ENCODE data around the gene TUBA1C. TPM values are rescaled to one million over a fixed set of nuclear protein-coding genes. Genes with fewer than 3 reads are reported as not detected.

The TUBA1C gene
- total RNA-seq, 1 experiment from 2014 or later = 472 TPM

GRCh38 chr12:49322367-49322707 is 57.5 kb downstream of the TUBA1C start:
- TF ChIP-seq, protein P1, sequence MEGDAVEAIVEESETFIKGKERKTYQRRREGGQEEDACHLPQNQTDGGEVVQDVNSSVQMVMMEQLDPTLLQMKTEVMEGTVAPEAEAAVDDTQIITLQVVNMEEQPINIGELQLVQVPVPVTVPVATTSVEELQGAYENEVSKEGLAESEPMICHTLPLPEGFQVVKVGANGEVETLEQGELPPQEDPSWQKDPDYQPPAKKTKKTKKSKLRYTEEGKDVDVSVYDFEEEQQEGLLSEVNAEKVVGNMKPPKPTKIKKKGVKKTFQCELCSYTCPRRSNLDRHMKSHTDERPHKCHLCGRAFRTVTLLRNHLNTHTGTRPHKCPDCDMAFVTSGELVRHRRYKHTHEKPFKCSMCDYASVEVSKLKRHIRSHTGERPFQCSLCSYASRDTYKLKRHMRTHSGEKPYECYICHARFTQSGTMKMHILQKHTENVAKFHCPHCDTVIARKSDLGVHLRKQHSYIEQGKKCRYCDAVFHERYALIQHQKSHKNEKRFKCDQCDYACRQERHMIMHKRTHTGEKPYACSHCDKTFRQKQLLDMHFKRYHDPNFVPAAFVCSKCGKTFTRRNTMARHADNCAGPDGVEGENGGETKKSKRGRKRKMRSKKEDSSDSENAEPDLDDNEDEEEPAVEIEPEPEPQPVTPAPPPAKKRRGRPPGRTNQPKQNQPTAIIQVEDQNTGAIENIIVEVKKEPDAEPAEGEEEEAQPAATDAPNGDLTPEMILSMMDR (IDR thresholded peaks at IDR 0.05; ENCODE audit: unreplicated experiment) = no peak
- H3K4me1 Mint-ChIP-seq (ENCODE audit: low read depth, unreplicated experiment) = no peaks in the 10 kb centered on the region
- TSS peak; percentile 97 for BruUV-seq (replicated peaks)
- peak overlapping the region; percentile 97 for H3K4me3 Mint-ChIP-seq (ENCODE audit: low read depth, unreplicated experiment)
- H3K36me3 Mint-ChIP-seq (ENCODE audit: insufficient read depth, unreplicated experiment) = peaks cover 29% of the 10 kb centered on the region
- H3K27ac Mint-ChIP-seq (ENCODE audit: unreplicated experiment) = peak overlapping the region; percentile 81
- H3K9me3 Mint-ChIP-seq (ENCODE audit: low read depth, unreplicated experiment) = no peaks in the 10 kb centered on the region
- intact Hi-C loops (cut with micrococcal nuclease; ENCODE audit: unreplicated experiment) = no loop called here
- CTCF ChIA-PET = interaction anchor here (0.8 to 1.7 kb wide), 6 partner anchors 9 to 419 kb away, joined by 4 to 15 read pairs (median 8); partner anchors contain the start of genes TMBIM6 and TUBA1C
- no peaks in the 10 kb centered on the region for H3K27me3 Mint-ChIP-seq (ENCODE audit: unreplicated experiment)
- no peak for DNase-seq

DNA sequence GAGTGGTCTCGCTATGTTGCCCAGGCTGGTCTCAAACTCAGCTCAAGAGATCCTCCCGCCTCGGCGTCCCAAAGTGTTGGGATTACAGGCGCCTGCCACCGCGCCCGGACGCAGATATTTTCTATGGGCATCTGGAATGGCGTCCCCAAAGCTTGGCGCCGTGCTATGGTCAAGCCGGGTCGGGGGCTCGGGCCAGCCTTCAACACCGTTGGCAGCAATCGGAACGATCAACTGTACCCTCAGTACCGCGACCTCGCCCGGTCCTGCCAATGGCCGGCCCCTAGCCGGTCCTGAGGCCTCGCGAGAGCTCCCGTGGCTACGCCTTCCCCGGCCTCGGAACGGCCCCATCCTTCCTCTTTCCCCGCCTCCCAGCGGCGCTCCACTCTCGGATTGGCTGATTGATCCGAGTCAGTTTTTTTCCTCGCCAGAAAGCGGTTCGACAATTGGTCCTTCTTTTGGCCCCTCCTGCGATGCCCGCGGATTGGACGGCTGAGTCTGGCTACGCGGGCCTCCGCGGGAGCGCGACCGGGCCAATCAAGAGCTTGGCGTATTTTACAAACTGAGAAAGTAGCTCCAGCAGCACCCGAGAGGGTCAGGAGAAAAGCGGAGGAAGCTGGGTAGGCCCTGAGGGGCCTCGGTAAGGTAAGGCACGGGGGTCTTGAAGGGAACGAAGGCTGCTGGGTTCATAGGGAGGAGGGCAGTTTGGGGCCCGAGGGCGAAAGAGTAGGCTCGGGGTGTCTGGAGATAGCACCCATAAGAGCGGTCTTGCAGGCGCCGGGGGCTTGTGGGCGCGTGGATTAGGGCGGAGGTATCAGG is 58.0 kb downstream of the TUBA1C start, which contains the start of gene TROAP:
TROAP (plus strand) TSS at position 548 of the 816 bp plus-strand sequence. CDS start 354 bp downstream, outside the sequence.
- Mint-ChIP-seq H3K9me3 (ENCODE audit: low read depth, unreplicated experiment) (no peaks in the 10 kb centered on the region), H3K27me3 (ENCODE audit: unreplicated experiment) (no peaks in the 10 kb centered on the region), H3K4me1 (ENCODE audit: low read depth, unreplicated experiment) (no peaks in the 10 kb centered on the region), H3K4me3 (ENCODE audit: low read depth, unreplicated experiment) (peak within 1 kb of the TSS; percentile 97), H3K36me3 (ENCODE audit: insufficient read depth, unreplicated experiment) (peaks cover 33% of the 10 kb centered on the region), H3K27ac (ENCODE audit: unreplicated experiment) (peak within 1 kb of the TSS; percentile 81)
- intact Hi-C loops (cut with micrococcal nuclease; ENCODE audit: unreplicated experiment) = no loop called here
- CTCF ChIA-PET = interaction anchor here (0.6 to 1.7 kb wide), 8 partner anchors 9 to 418 kb away, joined by 3 to 15 read pairs (median 6); partner anchors contain the start of genes TMBIM6 and TUBA1C
- DNase-seq = peak; percentile 96
- TF ChIP-seq, protein P1 (IDR thresholded peaks at IDR 0.05; ENCODE audit: unreplicated experiment) = no peak
- BruUV-seq (replicated peaks) = no TSS peak

- Mint-ChIP-seq H3K36me3 (ENCODE audit: insufficient read depth, unreplicated experiment) (peaks cover 34% of the 10 kb centered on the region), H3K4me3 (ENCODE audit: low read depth, unreplicated experiment) (peak overlapping the region; percentile 97), H3K4me1 (ENCODE audit: low read depth, unreplicated experiment) (no peaks in the 10 kb centered on the region), H3K27ac (ENCODE audit: unreplicated experiment) (peak overlapping the region; percentile 81), H3K27me3 (ENCODE audit: unreplicated experiment) (no peaks in the 10 kb centered on the region), H3K9me3 (ENCODE audit: low read depth, unreplicated experiment) (no peaks in the 10 kb centered on the region)
- BruUV-seq (replicated peaks) = TSS peak; percentile 77
- no peak for DNase-seq
- CTCF ChIA-PET = interaction anchor here (0.6 to 1.7 kb wide), 5 partner anchors 8 to 190 kb away, joined by 3 to 15 read pairs (median 6); no protein-coding TSS in a partner anchor
- TF ChIP-seq, protein P1 (IDR thresholded peaks at IDR 0.05; ENCODE audit: unreplicated experiment) = no peak
- intact Hi-C loops (cut with micrococcal nuclease; ENCODE audit: unreplicated experiment) = no loop called here
Observed at GRCh38 chr12:49323524-49324097, 58.7 kb downstream of the TUBA1C start.

Other genes starting within 250 kb of the TUBA1C start
- gene PRKAG1, start 246.3 kb upstream of the TUBA1C start, total RNA-seq (2022) = 34.2 and 36.9 TPM in 2 replicates
- gene KMT2D, start 204.3 kb upstream of the TUBA1C start, total RNA-seq (2022) = 72.9 and 79.7 TPM in 2 replicates
- 2.0 and 2.6 TPM in 2 replicates for gene RHEBL1, start 195.1 kb upstream of the TUBA1C start, total RNA-seq (2022)
- not detected in 2 replicates for gene DHH, start 170.3 kb upstream of the TUBA1C start, total RNA-seq (2022)
- gene LMBR1L, start 154.2 kb upstream of the TUBA1C start, total RNA-seq (2022) = 23.3 and 26.4 TPM in 2 replicates
- 690 and 793 TPM in 2 replicates for gene TUBA1B, start 133.7 kb upstream of the TUBA1C start, total RNA-seq (2022)
- 9.2 and 11.5 TPM in 2 replicates for gene TUBA1A, start 76.0 kb upstream of the TUBA1C start, total RNA-seq (2022)
- gene PRPH, start 30.1 kb downstream of the TUBA1C start, total RNA-seq (2022) = not detected in 2 replicates
- 38.5 and 49.8 TPM in 2 replicates for gene TROAP, start 58.2 kb downstream of the TUBA1C start, total RNA-seq (2022)
- gene C1QL4, start 72.1 kb downstream of the TUBA1C start, total RNA-seq (2022) = not detected in 2 replicates
- 9.6 and 15.7 TPM in 2 replicates for gene DNAJC22, start 81.8 kb downstream of the TUBA1C start, total RNA-seq (2022)
- 23.0 and 23.2 TPM in 2 replicates for gene SPATS2, start 102.4 kb downstream of the TUBA1C start, total RNA-seq (2022)

Measured in Calu3 (cell line).